Activated CD4-positive, alpha-beta T cell treated with anti-CD3 and anti-CD28 coated beads, Interleukin-2, amount 50 U/mL, for 48 hours (primary cell): ENCODE measurements around the gene HINT3.
"Not testable (repeated sequence)": the region's sequence is repeated elsewhere in the genome, so short reads cannot be mapped to it uniquely, and the experiment has no call there.

Experiments used
- DNase-seq, 2 experiments: peaks; one replicate each; pipeline ENCODE4 v3.0.0-alpha.2; 2020

The HINT3 gene

GRCh38 chr6:125956506-125957390 lies at the start of gene HINT3:
Gene HINT3 (plus strand): TSS chr6:125956770. CDS start chr6:125956978, 208 bp downstream.
- DNase-seq = peak; percentile 99

- no peak for DNase-seq
Observed at GRCh38 chr6:125910527-125910926, 46.0 kb upstream of the HINT3 start.

- DNase-seq = not testable (repeated sequence)
Observed at GRCh38 chr6:125911051-125911451, 45.5 kb upstream of the HINT3 start.

GRCh38 chr6:125912430-125912829 lies 44.1 kb upstream of the HINT3 start:
- not testable (repeated sequence) for DNase-seq

DNA sequence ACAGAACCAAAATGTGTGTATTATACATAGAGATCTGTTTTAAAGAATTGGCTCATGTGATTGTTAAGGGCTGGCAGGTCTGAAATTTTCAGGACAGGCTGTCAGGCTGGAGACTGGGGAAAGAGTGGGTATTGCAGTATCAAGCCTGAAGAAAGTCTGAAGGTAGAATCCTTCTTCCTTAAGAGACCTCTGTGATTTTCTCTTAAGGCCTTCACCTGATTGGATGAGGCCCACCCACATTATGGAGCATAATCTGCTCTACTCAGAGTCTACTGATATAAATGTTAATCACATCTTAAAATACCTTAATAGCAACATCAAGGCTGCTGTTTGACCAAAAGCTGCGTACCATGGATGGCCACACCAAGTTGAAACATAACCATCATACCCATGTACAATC lies 43.4 kb upstream of the HINT3 start:
- DNase-seq = no peak

DNA sequence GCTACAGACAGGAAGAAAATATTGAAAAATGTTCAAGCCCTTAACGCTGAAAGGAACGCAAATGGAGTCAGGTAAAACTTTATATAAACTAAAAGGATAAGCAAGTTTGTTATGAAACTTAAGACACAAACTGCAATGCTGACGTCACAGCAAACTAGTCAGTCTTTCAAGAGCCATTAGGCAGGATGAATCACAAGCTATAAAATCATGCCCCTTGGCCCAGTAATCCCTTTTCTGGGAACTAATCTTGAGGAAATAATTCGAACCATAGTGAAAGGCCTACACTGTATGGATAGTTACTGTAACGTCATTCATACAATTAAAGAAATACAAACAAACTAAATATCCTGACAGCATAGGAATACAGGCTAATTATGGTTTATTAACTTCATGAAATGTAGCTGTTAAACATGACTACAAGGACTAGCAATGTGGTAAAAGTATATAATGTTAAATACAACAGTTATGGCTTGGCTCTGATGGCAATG lies 42.7 kb upstream of the HINT3 start:
- no peak for DNase-seq

GRCh38 chr6:125918230-125918629 lies 38.3 kb upstream of the HINT3 start:
- no peak for DNase-seq

- peak; percentile 34 to 53 for DNase-seq
Observed at GRCh38 chr6:125918681-125919566, 37.6 kb upstream of the HINT3 start.

DNA sequence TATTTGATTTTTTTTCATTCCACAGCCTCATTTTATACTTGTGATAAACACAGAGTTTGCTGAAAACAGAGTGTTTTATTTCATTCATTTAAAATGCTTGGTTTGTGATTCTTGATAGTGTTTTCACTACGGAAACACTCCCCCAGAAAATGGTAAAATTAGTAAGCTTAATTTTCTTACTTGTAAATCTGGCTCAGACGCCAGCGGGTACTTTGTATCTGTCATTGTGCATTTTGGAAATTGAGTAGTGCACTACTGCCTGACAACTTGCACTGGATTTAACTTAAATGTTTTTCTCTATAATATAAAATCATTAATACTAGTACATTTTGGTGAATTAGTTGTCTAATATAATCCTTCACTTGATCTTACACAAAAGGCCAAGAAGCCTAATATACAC lies 37.0 kb upstream of the HINT3 start:
- no peak for DNase-seq

DNA sequence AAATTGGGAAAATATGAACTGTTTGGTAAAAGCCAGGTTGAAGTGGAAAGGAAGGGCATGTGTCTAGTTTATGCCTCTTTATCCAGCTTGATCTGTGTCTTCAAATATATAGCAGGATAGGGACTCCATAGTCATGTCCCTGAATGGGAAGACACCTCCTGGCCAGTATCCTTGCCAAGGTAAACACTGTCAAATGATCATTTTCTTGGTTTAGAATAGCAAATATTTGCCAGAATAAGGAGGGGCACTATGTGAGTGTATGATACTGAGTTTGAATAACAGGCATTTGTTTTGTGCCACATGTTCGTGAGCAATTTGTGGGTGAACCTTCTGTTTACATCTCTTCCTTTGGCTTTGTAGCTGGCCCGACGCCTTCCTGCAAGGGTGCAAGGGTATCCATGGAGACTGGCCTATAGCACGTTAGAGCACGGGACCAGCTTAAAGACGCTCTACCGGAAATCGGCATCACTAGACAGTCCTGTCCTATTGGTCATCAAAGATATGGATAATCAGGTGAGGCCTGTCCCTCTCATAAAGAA lies 34.2 kb upstream of the HINT3 start:
- no peak for DNase-seq

DNA sequence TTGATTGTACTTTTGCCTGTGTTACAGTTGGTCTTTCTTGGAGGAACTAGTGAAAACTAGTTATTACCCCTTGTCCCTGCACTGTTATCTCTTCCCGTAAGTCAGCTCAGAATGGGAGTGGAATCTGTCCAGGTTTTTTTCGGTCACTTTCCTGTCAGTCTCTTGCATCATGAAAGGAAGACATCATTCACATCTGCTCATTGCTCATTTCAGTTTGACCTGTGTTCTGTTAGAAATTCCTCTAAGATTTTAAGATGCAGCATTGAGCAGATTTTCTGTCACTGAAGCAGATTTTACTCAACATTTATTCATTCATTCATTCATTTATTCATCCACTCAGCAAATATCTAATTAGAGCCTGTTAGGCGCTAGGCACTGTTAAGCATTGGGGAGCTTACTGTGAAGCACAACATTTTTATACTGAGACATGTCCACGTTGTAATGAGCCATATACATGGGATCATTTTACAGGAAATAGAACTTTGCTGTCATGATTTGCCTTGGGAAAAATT lies 33.1 kb upstream of the HINT3 start:
- no peak for DNase-seq

DNA sequence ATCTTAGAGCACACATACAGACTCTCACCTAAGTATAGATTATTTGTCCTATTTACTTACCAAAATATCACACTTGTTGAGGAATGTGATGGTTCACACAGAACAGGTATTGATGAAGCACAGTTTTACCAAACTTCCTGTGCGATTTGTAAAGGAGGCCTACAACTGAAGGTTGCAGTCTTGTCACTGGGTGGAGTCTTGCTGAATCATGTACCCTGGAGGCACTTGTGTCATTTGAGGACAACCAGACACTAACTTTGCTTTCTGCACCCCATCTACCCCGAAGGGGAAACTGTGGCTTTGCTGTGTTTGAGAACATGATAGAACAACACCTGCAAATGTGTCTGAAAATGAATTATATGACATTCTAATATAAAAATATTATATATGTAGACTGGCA lies 32.4 kb upstream of the HINT3 start:
- no peak for DNase-seq

DNA sequence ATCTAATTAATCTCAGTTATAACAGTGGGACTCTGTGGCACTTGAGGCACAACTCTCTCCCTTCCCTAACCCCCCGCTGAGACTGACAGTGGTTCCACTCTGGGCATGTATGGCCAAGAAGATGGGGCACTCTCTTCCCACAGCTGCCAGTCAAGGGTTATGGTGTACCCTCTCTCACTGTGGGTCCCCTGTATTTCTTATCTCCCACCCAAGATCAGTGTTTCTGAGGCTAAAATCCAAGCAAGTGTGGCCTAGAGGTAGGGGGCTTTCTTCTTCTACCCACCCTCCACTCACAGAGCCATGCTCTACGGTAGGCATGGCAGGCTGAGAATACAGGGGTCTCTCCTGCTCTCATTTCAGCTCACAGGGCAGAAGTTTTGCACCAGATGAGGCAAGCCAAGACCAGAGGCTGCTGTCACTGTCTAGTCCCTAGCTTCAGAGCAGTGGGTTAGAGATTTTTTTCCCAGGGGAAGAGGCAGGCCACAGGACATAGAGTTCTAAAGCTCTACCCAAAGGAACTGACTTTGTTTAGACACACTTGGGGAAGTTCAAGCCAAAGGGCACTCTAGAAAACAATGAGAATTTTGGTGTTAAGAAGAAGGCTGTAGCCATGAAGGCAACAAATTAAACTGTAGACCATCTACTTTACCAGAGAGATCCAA lies 31.7 kb upstream of the HINT3 start:
- no peak for DNase-seq

- DNase-seq = no peak
Observed at GRCh38 chr6:125926711-125927110, 29.9 kb upstream of the HINT3 start.

DNA sequence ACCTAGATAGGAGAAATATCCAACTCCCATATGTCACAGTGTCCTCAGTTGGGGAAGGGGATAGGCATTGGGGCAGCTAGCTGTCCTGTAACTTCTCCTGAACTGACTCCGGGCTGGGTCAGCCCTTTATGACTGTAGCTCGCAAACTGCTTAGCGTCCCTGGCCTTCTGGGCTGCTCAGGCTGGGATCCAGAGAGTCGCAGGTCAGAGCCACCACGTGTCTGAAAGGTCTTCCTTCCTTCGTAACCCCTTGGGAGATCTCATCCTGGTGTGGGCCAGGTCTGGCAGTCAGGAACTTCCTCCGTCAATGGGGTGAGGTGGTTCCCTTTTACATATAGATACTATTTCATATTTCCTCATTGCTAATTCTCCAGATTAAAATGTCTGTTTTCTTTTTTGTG lies 28.8 kb upstream of the HINT3 start:
- DNase-seq = no peak

GRCh38 chr6:125930765-125931418 lies 25.7 kb upstream of the HINT3 start:
- no peak for DNase-seq

DNA sequence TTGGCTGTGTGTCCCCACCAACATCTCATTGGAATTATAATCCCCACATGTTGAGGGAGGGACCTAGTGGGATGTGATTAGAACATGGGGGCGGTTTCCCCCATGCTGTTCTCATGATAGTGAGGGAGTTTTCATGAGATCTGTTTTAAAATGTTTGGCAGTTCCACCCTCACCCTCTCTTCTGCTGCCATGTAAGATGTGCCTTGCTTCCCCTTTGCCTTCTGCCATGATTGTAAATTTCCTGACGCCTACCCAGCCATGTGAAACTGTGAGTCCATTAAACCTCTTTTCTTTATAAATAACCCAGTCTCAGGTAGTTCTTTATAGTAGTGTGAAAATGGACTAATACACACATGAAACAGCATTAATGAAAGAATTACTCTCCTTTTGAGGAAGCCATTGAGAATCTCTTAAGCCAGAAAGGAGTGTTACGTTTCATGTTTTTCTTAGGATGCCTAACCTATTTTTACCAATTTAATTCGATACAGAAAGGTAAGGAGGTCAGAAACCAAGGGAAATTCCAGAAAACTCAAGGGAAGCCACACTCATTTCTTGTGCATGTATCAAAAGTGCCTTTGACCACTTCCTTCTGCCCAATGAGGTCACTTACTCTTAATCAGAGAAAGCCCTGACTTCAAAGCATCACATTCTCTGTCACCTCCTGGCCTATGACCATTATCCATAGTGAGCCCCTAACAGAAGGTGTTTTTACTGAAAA lies 24.7 kb upstream of the HINT3 start:
- no peak for DNase-seq

- DNase-seq = no peak
Observed at GRCh38 chr6:125932451-125932795, 24.1 kb upstream of the HINT3 start.

DNA sequence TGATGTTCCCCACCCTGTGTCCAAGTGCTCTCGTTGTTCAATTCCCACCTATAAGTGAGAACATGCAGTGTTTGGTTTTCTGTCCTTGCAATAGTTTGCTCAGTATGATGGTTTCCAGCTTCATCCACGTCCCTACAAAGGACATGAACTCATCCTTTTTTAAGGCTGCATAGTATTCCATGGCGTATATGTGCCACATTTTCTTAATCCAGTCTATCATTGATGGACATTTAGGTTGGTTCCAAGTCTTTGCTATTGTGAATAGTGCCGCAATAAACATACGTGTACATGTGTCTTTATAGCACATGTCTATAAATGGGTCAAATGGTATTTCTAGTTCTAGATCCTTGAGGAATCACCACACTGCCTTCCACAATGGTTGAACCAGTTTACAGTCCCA lies 21.1 kb upstream of the HINT3 start:
- not testable (repeated sequence) for DNase-seq

GRCh38 chr6:125939026-125939425 lies 17.5 kb upstream of the HINT3 start:
- DNase-seq = no peak

GRCh38 chr6:125939791-125940190 lies 16.8 kb upstream of the HINT3 start:
- DNase-seq = no peak
